Astrocyte of the spinal cord (primary cell): ENCODE data around the gene TBC1D22A.

Experiments used
- DNase-seq: peaks from one replicate; pipeline ENCODE4 v3.0.0; 2011; ENCODE audit warnings: low read depth, low spot score
- H3K4me3 ChIP-seq: 2 replicates; pipeline ENCODE4 v1.5.1; 2011; ENCODE audit warnings: low read depth, mild to moderate bottlenecking, low read length, moderate library complexity
- CTCF ChIP-seq: IDR thresholded peaks from 2 replicates; pipeline ENCODE4 v1.5.1; 2012; ENCODE audit warnings: low read depth, mild to moderate bottlenecking, low read length, inconsistent platforms
- in situ Hi-C: cut with HindIII; loops from 2 replicates; pipeline ENCODE4 v1.10.0; 2017; ENCODE audit warnings: low sequenced_read_pairs

TBC1D22A gene

GRCh38 chr22:46769706-46770105 lies 7.3 kb downstream of the TBC1D22A start:
- no peak for DNase-seq
- in situ Hi-C loops, result no loop called here
- H3K4me3 ChIP-seq, result no peak overlapping the region
- TF ChIP-seq CTCF, result no peak

GRCh38 chr22:46770151-46770641 lies 7.7 kb downstream of the TBC1D22A start:
- DNase-seq, result no peak
- no peak overlapping the region for H3K4me3 ChIP-seq
- no peak for TF ChIP-seq CTCF
- in situ Hi-C loops, result no loop called here

GRCh38 chr22:46770726-46771125 lies 8.3 kb downstream of the TBC1D22A start:
- TF ChIP-seq CTCF, result no peak
- no peak overlapping the region for H3K4me3 ChIP-seq
- in situ Hi-C loops, result no loop called here
- DNase-seq, result no peak

- in situ Hi-C loops, result no loop called here
Observed at GRCh38 chr22:46773076-46773475, 10.6 kb downstream of the TBC1D22A start.

GRCh38 chr22:46774253-46774979 lies 12.0 kb downstream of the TBC1D22A start:
- in situ Hi-C loops, result no loop called here
- no peak for TF ChIP-seq CTCF
- H3K4me3 ChIP-seq, result no peak overlapping the region
- DNase-seq, result no peak

More at GRCh38 chr22:46773076-46773475, 10.6 kb downstream of the TBC1D22A start:
- no peak overlapping the region for H3K4me3 ChIP-seq
- DNase-seq, result no peak
- TF ChIP-seq CTCF, result no peak

- no peak for TF ChIP-seq CTCF
- no peak for DNase-seq
- no peak overlapping the region for H3K4me3 ChIP-seq
- in situ Hi-C loops, result no loop called here
Observed at GRCh38 chr22:46774980-46775849, 12.8 kb downstream of the TBC1D22A start.
